ACHN (cell line): Measurements from ENCODE around the gene CHST9.

Experiments used
- DNase-seq: peaks from one replicate; pipeline ENCODE4 v3.0.0-alpha.2; 2015
- in situ Hi-C: cut with HindIII; loops from 2 replicates; pipeline ENCODE4 v1.10.0; 2017; ENCODE audit warnings: low sequenced_read_pairs, low pct_ligation_motif_present, low pct_unique_long_range_greater_than_20kb

Gene CHST9

DNA sequence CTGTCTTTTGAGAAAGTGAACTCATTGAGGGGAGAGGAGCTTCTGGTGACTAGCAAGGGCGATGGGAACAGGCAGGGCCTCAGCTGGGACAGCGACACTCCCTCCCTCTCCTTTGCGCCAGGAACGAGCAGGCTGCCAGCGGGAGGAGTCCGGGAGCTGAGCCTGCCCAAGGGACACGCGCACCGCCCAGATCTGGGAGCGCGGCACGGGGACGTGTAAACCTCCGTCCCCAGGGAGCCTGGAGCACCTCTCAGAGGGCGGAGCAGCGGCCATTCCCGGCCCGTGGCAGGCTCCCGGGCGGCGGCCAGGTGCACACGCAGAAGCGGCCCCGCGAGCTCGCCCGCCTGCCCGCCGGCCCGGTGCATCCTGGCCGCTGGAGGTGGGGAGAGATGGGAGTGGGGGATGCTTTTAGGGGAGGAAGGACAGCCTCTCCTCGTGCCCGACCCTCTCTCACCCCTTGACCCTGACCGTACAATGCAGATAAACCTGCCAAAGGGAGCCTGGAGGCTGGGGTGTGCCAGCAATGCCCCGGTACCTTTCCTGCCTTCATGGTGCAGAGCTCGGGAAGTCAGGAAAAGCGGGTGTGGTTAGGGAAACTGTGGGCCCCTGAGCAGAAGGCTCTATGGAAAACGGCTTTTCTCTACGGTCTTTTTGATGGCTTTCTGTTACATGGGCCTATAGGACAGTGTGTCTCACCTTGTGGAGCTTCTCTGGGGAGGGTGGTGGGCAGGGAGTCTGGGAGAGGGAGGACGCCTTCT is 321.8 kb downstream of the CHST9 start:
- DNase-seq = peak; percentile 48
- in situ Hi-C loops = no loop called here

DNA sequence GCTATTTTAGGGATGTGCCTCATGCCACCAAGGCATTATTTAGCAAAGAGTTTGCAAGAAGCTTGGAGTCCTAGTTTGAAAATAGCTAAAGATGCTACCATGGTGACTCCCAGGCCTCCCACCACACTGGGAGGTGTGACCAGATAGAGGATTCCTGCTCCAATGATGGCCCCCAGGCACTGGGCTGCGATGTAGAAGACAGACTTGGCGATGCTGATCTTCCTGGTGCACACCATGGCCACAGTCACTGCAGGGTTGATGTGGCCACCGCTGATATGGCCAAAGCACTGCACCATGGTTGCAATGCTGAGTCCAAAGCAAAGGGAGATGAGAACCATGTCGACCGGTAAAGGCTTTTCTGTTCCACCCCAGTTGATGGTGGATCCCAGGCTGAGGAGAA is 323.0 kb downstream of the CHST9 start:
- no peak for DNase-seq
- in situ Hi-C loops = no loop called here
